DND-41 (cell line): ENCODE data around the gene CPN1.

Experiments
- EZH2 ChIP-seq: IDR thresholded peaks from 3 replicates; pipeline ENCODE4 v1.6.1; 2012; ENCODE audit warnings: borderline replicate concordance, low read depth, mild to moderate bottlenecking, moderate library complexity, low read length, inconsistent platforms; ENCODE audit not compliant: severe bottlenecking
- TF ChIP-seq, protein P1 (sequence below): IDR thresholded peaks from 2 replicates; pipeline ENCODE4 v1.5.1; 2012; ENCODE audit warnings: borderline replicate concordance, low read length, moderate library complexity, mild to moderate bottlenecking; ENCODE audit not compliant: poor library complexity, severe bottlenecking; ENCODE audit errors: extremely low read depth

DNA sequence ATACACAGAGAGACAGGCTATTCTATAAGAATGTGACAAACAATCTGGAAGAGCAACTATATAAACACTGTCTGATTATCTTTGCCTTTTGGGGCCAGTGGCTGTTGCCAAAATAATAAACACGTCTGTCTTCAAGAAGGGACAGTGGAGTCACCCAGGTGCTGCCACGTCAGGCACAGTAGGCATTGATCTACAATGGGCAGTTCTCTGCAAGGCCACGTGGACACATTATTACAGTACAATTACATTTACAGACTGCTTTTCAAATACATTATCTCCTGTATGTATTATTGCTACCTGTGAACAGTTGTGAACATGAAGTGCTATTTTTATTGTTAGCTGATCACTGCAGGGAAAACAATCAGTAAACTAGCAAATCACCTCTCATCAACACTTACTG is 86.0 kb downstream of the CPN1 start:
- TF ChIP-seq, protein P1, sequence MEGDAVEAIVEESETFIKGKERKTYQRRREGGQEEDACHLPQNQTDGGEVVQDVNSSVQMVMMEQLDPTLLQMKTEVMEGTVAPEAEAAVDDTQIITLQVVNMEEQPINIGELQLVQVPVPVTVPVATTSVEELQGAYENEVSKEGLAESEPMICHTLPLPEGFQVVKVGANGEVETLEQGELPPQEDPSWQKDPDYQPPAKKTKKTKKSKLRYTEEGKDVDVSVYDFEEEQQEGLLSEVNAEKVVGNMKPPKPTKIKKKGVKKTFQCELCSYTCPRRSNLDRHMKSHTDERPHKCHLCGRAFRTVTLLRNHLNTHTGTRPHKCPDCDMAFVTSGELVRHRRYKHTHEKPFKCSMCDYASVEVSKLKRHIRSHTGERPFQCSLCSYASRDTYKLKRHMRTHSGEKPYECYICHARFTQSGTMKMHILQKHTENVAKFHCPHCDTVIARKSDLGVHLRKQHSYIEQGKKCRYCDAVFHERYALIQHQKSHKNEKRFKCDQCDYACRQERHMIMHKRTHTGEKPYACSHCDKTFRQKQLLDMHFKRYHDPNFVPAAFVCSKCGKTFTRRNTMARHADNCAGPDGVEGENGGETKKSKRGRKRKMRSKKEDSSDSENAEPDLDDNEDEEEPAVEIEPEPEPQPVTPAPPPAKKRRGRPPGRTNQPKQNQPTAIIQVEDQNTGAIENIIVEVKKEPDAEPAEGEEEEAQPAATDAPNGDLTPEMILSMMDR, result no peak
- TF ChIP-seq EZH2, result no peak
